ENCODE results near the gene MYH10. TPM values are rescaled to one million over a fixed set of nuclear protein-coding genes. Genes with fewer than 3 reads are reported as not detected.
A peak's percentile ranks its signal among the peaks of the same experiment; 100 is the strongest.

Gene MYH10
- total and polyA plus RNA-seq, 9 of the 15 experiments (the other 6 are each of a cell fraction or from before 2014, with no cell fraction given), result 16.3 to 95.3 (median 39.7) TPM

- Histone ChIP-seq H3K9ac (ENCODE audit: insufficient read depth in 1 of 2, low read depth in 2 of 2, low read length in 2 of 2) (no peak overlapping the region), H3K4me2 (ENCODE audit: insufficient read depth, low read length) (no peak overlapping the region), H3K27ac (ENCODE audit: extremely low read depth, low read depth, low read length) (no peak overlapping the region), H3K27me3 (ENCODE audit: control insufficient read depth in 2 of 2, insufficient read depth in 2 of 2, low read length in 2 of 2) (peaks cover 12 to 50% of the 10 kb centered on the region in 2 experiments; a peak in 4 of 5 replicates), H3K9me3 (replicated peaks; ENCODE audit: control insufficient read depth, insufficient read depth, low read depth, low read length) (no peaks in the 10 kb centered on the region), H3K79me2 (ENCODE audit: control insufficient read depth, insufficient read depth, low read length) (no peaks in the 10 kb centered on the region), H3K4me1 (replicated peaks in 1 of 2; ENCODE audit: control insufficient read depth in 2 of 2, insufficient read depth in 2 of 2, low read length in 2 of 2) (no peaks in the 10 kb centered on the region), H4K20me1 (replicated peaks; ENCODE audit: control insufficient read depth, insufficient read depth, low read length) (no peaks in the 10 kb centered on the region), H2AFZ (ENCODE audit: low read depth, low read length) (no peak overlapping the region), H3K4me3 (no peak overlapping the region), H3K36me3 (ENCODE audit: control insufficient read depth, insufficient read depth, low read length) (no peaks in the 10 kb centered on the region), H3K9me1 (ENCODE audit: control insufficient read depth, insufficient read depth, low read length) (no peaks in the 10 kb centered on the region)
- in situ Hi-C loops (cut with MboI) (no loop called here), intact Hi-C loops (cut with micrococcal nuclease) (no loop called here)
- ChIA-PET CTCF (ENCODE audit: low intra/inter-chr PET ratio) (no interaction called here), POLR2A (no interaction called here)
- no TSS peak for BruUV-seq (replicated peaks)
- TF ChIP-seq CREB3 (tag; conservative IDR thresholded peaks at IDR 0.05; ENCODE audit: low read depth) (no peak), ATF3 (IDR thresholded peaks at IDR 0.05) (peak; percentile 31; the same call in 1 of the 2 replicates), ATF3 (CRISPR knock-in tag; conservative IDR thresholded peaks at IDR 0.05) (no peak)
- WGBS (ENCODE audit: insufficient coverage, low coverage, missing lambda C conversion rate), result 4% methylated on average over 17 of the region's 17 CpGs
- DNase-seq (ENCODE audit: extremely low read depth in 1 of 4, low spot score in 3 of 4) (no peak), FAIRE-seq (no peak), ATAC-seq (no peak)
Measured at GRCh38 chr17:8649157-8650118, 18.9 kb upstream of the MYH10 start.

Measured in K562 (cell line).